SH-SY5Y (cell line): ENCODE results near the gene SIGMAR1.

Experiments used
- GATA2 ChIP-seq: IDR thresholded peaks from 2 replicates; pipeline ENCODE4 v1.6.1; 2011; ENCODE audit warnings: mild to moderate bottlenecking, low read depth, low read length
- GATA3 ChIP-seq: IDR thresholded peaks from 2 replicates; pipeline ENCODE4 v1.6.1; 2011; ENCODE audit warnings: low read depth, mild to moderate bottlenecking, low read length, moderate library complexity

DNA sequence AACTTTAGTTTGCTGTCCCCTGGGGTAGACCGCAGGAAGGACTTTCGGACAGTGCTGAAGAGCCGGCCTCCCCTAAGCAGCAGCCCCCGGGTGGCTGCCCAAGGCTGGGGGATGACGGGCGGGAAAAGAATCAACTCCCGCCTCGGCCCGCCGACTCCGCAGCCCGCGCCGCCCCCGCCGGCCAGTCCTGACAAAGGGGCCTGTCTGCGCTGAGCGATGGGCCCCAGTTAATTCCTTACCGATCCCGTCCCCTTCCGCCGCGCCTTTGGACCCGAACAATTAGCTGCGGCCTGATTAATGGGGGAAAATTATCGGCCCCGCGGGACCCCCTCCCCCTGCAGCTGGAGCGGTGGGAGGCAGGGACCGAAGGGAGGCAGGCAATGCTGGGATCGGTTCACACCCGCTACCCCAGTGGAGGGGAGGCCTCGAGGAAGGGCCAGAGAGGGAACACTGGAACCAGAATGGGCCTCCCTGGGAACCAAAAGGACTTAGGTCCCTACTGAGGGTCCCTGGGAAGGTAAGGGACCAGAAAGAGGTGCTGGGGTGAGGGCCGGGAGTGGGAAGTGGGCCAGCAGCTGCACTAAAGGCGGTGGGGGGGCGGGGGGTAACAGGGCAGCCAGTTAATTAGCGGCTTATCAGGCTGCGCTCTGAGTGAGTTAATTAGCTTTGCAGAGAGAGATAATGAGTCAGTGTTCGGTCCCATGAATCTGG is 13.0 kb downstream of the SIGMAR1 start:
- TF ChIP-seq GATA2 (no peak), GATA3 (no peak)
